Peyer's patch (tissue), 4 donors: ENCODE results near the gene RCL1.
"Not testable (repeated sequence)": the region's sequence is repeated elsewhere in the genome, so short reads cannot be mapped to it uniquely, and the experiment has no call there.

Source experiments
- POLR2A ChIP-seq, 2 donors: fragments of 450-650 bp; IDR thresholded peaks; one replicate each; pipeline ENCODE4 v1.5.1; 2017; ENCODE audit warnings: antibody characterized with exemption in 2 of 2, mild to moderate bottlenecking in 2 of 2, moderate library complexity in 2 of 2
- TF ChIP-seq, protein P1 (sequence below), 6 experiments: fragments of 450-650 bp in 4 of 6; fragments of 200-600 bp in 2 of 6; sonication (generic) in 1 of 6; IDR thresholded peaks; one replicate each; pipeline ENCODE4 v1.5.1; 2017 to 2019; ENCODE audit warnings: antibody characterized with exemption in 6 of 6, mild to moderate bottlenecking in 3 of 6, moderate library complexity in 1 of 6

DNA sequence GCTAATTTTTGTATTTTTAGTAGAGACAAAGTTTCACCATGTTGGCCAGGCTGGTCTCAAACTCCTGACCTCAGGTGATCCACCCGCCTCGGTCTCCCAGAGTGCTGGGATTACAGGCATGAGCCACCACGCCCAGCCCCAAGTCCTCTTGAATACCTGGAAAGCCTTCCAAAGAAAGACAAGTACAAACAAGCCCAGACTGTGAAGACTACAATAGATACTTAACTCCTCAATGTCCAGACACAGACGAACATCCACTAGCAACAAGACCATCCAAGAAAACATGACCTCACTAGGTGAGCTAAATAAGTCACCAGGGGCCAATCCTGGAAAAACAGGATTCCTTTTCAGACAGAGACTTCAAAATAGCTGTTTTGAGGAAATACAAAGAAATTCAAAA, 9.6 kb upstream of the RCL1 start:
- TF ChIP-seq, protein P1, sequence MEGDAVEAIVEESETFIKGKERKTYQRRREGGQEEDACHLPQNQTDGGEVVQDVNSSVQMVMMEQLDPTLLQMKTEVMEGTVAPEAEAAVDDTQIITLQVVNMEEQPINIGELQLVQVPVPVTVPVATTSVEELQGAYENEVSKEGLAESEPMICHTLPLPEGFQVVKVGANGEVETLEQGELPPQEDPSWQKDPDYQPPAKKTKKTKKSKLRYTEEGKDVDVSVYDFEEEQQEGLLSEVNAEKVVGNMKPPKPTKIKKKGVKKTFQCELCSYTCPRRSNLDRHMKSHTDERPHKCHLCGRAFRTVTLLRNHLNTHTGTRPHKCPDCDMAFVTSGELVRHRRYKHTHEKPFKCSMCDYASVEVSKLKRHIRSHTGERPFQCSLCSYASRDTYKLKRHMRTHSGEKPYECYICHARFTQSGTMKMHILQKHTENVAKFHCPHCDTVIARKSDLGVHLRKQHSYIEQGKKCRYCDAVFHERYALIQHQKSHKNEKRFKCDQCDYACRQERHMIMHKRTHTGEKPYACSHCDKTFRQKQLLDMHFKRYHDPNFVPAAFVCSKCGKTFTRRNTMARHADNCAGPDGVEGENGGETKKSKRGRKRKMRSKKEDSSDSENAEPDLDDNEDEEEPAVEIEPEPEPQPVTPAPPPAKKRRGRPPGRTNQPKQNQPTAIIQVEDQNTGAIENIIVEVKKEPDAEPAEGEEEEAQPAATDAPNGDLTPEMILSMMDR (IDR thresholded peaks at IDR 0.05): not testable (repeated sequence)
- not testable (repeated sequence) for TF ChIP-seq POLR2A (IDR thresholded peaks at IDR 0.05)
